ENCODE results near the gene HCN4. TPM values are rescaled to one million over a fixed set of nuclear protein-coding genes. Genes with fewer than 3 reads are reported as not detected.

Gene HCN4
- total RNA-seq, 1 donor from 2014 or later, result 0.41 TPM

- Histone ChIP-seq H3K79me2 (ENCODE audit: low read depth) (no peaks in the 10 kb centered on the region), H3K4me3 (no peak overlapping the region), H4K20me1 (ENCODE audit: low read depth) (no peaks in the 10 kb centered on the region), H2AFZ (replicated peaks) (no peak overlapping the region), H3K36me3 (no peaks in the 10 kb centered on the region), H3K9ac (no peak overlapping the region), H3K27ac (no peak overlapping the region), H3K4me2 (no peak overlapping the region), H3F3A (ENCODE audit: low read depth) (no peaks in the 10 kb centered on the region), H3K9me3 (ENCODE audit: low read depth) (no peaks in the 10 kb centered on the region), H3K4me1 (no peaks in the 10 kb centered on the region), H3K27me3 (no peaks in the 10 kb centered on the region)
- Mint-ChIP-seq H3K27me3 (ENCODE audit: insufficient read depth, low read depth) (no peaks in the 10 kb centered on the region), H3K4me1 (no peaks in the 10 kb centered on the region), H3K36me3 (peaks cover 5% of the 10 kb centered on the region), H3K27ac (no peak overlapping the region), H3K4me3 (no peak overlapping the region), H3K9me3 (no peaks in the 10 kb centered on the region)
- TF ChIP-seq CTCF (IDR thresholded peaks at IDR 0.05), result no peak
- no peak for TF ChIP-seq EZH2phosphoT487 (IDR thresholded peaks at IDR 0.05)
- no peak for TF ChIP-seq EZH2 (IDR thresholded peaks at IDR 0.05)
- DNase-seq (ENCODE audit: low spot score), result no peak
These were observed 32.0 kb downstream of the HCN4 start for GRCh38 chr15:73336756-73337155.

- H3K79me2 ChIP-seq (ENCODE audit: low read depth), result no peaks in the 10 kb centered on the region
- DNase-seq (ENCODE audit: low spot score), result no peak
- H3K27ac ChIP-seq, result no peak overlapping the region
- no peak overlapping the region for H2AFZ ChIP-seq (replicated peaks)
- H3K9me3 ChIP-seq (ENCODE audit: low read depth), result no peaks in the 10 kb centered on the region
- no peaks in the 10 kb centered on the region for H4K20me1 ChIP-seq (ENCODE audit: low read depth)
- no peak overlapping the region for H3K9ac ChIP-seq
- TF ChIP-seq EZH2phosphoT487 (IDR thresholded peaks at IDR 0.05) (no peak), EZH2 (IDR thresholded peaks at IDR 0.05) (no peak), CTCF (IDR thresholded peaks at IDR 0.05) (no peak)
- Mint-ChIP-seq H3K27me3 (ENCODE audit: insufficient read depth, low read depth) (no peaks in the 10 kb centered on the region), H3K27ac (no peak overlapping the region), H3K4me1 (no peaks in the 10 kb centered on the region), H3K9me3 (no peaks in the 10 kb centered on the region), H3K4me3 (no peak overlapping the region), H3K36me3 (peaks cover 3% of the 10 kb centered on the region)
- no peaks in the 10 kb centered on the region for H3K27me3 ChIP-seq
- no peak overlapping the region for H3K4me3 ChIP-seq
- no peak overlapping the region for H3K4me2 ChIP-seq
- H3K4me1 ChIP-seq, result no peaks in the 10 kb centered on the region
- H3F3A ChIP-seq (ENCODE audit: low read depth), result no peaks in the 10 kb centered on the region
- H3K36me3 ChIP-seq, result no peaks in the 10 kb centered on the region
These were observed 33.3 kb downstream of the HCN4 start for GRCh38 chr15:73335471-73335870.

DNA sequence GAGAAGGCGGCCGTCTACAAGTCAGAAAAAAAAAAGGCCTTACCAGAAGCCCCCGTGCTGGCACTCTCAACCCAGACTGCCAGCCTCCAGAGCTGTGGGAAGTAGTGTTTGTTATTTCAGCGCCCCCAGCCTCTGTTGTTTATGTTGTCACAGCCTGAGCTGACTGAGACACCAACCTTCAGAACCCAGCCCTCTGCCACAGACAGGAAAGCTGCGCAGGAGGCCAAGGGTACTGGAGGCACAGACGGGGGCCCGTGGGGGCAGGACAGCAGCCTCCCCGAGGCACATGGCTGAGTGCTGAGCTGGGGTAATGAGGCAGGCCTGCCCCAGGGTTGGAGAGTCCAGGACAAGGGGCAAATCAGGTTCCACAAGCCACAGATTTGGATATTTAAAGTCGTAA, 33.7 kb downstream of the HCN4 start:
- no peaks in the 10 kb centered on the region for H4K20me1 ChIP-seq (ENCODE audit: low read depth)
- peaks cover 3% of the 10 kb centered on the region for H3K4me1 Mint-ChIP-seq
- no peak overlapping the region for H3K4me2 ChIP-seq
- H3K27ac ChIP-seq, result no peak overlapping the region
- no peak for DNase-seq (ENCODE audit: low spot score)
- no peaks in the 10 kb centered on the region for H3K79me2 ChIP-seq (ENCODE audit: low read depth)
- H3K27ac Mint-ChIP-seq, result no peak overlapping the region
- H3K4me3 ChIP-seq, result no peak overlapping the region
- H3K9ac ChIP-seq, result no peak overlapping the region
- H3K4me3 Mint-ChIP-seq, result no peak overlapping the region
- no peaks in the 10 kb centered on the region for H3F3A ChIP-seq (ENCODE audit: low read depth)
- TF ChIP-seq EZH2phosphoT487 (IDR thresholded peaks at IDR 0.05) (no peak), CTCF (IDR thresholded peaks at IDR 0.05) (no peak), EZH2 (IDR thresholded peaks at IDR 0.05) (no peak)
- no peak overlapping the region for H2AFZ ChIP-seq (replicated peaks)
- H3K27me3 ChIP-seq, result no peaks in the 10 kb centered on the region
- H3K4me1 ChIP-seq, result no peaks in the 10 kb centered on the region
- H3K36me3 Mint-ChIP-seq, result peaks cover 1% of the 10 kb centered on the region
- no peaks in the 10 kb centered on the region for H3K36me3 ChIP-seq
- H3K9me3 ChIP-seq (ENCODE audit: low read depth), result no peaks in the 10 kb centered on the region
- no peaks in the 10 kb centered on the region for H3K9me3 Mint-ChIP-seq
- H3K27me3 Mint-ChIP-seq (ENCODE audit: insufficient read depth, low read depth), result no peaks in the 10 kb centered on the region

Data from neural progenitor cell (in vitro differentiated cells).